HG03095 (cell line): ENCODE data around the gene ARHGAP5.

ENCODE experiments used
- ATAC-seq: cut with Tn5 transposase; IDR thresholded peaks from one replicate; pipeline ENCODE4 v1.9.1; 2021; ENCODE audit warnings: moderate library complexity; ENCODE audit not compliant: unreplicated experiment

The ARHGAP5 gene

GRCh38 chr14:32206552-32206951, 129.4 kb downstream of the ARHGAP5 start:
- ATAC-seq: no peak

- no peak for ATAC-seq
These were observed 131.4 kb downstream of the ARHGAP5 start for GRCh38 chr14:32208490-32208889.
